LNCAP (cell line): ENCODE results near the gene MRPS12.

Source experiments
- CTCF ChIP-seq: fragments of 450-650 bp; IDR thresholded peaks from 2 replicates; pipeline ENCODE4 v1.5.1; 2017; ENCODE audit warnings: mild to moderate bottlenecking

Gene MRPS12

GRCh38 chr19:38930776-38931520 lies at the start of gene MRPS12:
Gene MRPS12 (plus strand): TSS chr19:38930944. CDS start chr19:38931295, 351 bp downstream.
- no peak for TF ChIP-seq CTCF

- TF ChIP-seq CTCF, result no peak
Measured at GRCh38 chr19:38883286-38883685, 47.5 kb upstream of the MRPS12 start.

- no peak for TF ChIP-seq CTCF
Measured at GRCh38 chr19:38888876-38889275, 41.9 kb upstream of the MRPS12 start.

- TF ChIP-seq CTCF, result no peak
Measured at GRCh38 chr19:38889803-38890202, 40.9 kb upstream of the MRPS12 start.

- no peak for TF ChIP-seq CTCF
Measured at GRCh38 chr19:38890686-38891085, 40.1 kb upstream of the MRPS12 start.

- TF ChIP-seq CTCF, result no peak
Measured at GRCh38 chr19:38891771-38892170, 39.0 kb upstream of the MRPS12 start.

GRCh38 chr19:38892841-38893240 lies 37.9 kb upstream of the MRPS12 start:
- TF ChIP-seq CTCF, result no peak

GRCh38 chr19:38893341-38893771 lies 37.4 kb upstream of the MRPS12 start:
- TF ChIP-seq CTCF, result no peak
